ENCODE data around the gene GAB2. TPM values are rescaled to one million over a fixed set of nuclear protein-coding genes. Genes with fewer than 3 reads are reported as not detected.

Gene GAB2
- total and polyA plus RNA-seq, 10 of the 15 experiments (the other 5 are each of a cell fraction or from before 2014, with no cell fraction given), result 0.69 to 12.6 (median 3.8) TPM

DNA sequence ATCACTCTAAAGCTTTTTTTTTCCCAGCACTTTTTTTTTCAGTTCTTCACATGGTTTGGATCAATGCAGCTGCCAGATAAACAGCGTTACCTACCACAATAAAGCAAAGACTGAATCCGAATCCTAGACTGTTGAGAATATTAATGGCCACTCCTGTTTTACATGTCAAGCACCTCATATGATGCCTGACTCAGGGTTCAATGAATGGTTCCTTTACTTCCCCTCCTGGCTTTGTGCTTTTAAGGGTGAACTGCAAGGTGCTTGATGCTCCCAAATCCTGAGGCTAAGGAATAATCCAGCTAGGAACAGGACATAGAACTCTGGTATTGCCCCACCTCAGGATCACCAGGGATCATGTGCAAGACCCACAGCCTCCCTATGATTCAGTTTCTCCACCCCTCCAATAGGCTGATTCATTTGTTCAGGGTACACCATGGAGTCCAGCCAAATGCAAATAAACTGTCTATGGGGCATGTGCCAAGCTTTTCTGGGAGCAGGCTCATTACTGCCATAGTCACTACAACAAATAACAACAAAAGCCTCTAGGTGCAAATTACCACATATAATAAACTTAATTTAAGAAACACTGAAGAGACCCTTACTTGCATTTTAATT is 104.3 kb downstream of the GAB2 start:
- H3K79me2 ChIP-seq (ENCODE audit: control insufficient read depth, insufficient read depth, low read length), result no peaks in the 10 kb centered on the region
- H2AFZ ChIP-seq (ENCODE audit: control insufficient read depth, low read depth, low read length), result no peak overlapping the region
- H3K27me3 ChIP-seq (replicated peaks in 1 of 2; ENCODE audit: control insufficient read depth in 2 of 2, insufficient read depth in 2 of 2, low read length in 1 of 2), result 0 out of 4 replicates have a peak, but pooled peaks cover 0 to 1% of the 10 kb centered on the region in 2 experiments
- in situ Hi-C loops (cut with MboI) (no loop called here), intact Hi-C loops (cut with micrococcal nuclease; ENCODE audit: unreplicated experiment) (loop anchor here (5.0 kb wide), 1 partner anchor 104 kb away; the partner anchor contains the start of gene GAB2)
- POLR2A ChIA-PET, result interaction anchor here (0.5 kb wide), 1 partner anchor 324 kb away, joined by 3 read pairs; no protein-coding TSS in a partner anchor
- DNase-seq (ENCODE audit: low read depth, low spot score) (no peak), FAIRE-seq (no peak), ATAC-seq (no peak)
- H3K9ac ChIP-seq (ENCODE audit: control insufficient read depth, insufficient read depth, low read length), result no peak overlapping the region
- peak overlapping the region; percentile 54 for H3K4me2 ChIP-seq (ENCODE audit: control insufficient read depth, insufficient read depth)
- H3K36me3 ChIP-seq (ENCODE audit: control insufficient read depth in 2 of 2, insufficient read depth in 2 of 2, low read length in 1 of 2), result no peaks in the 10 kb centered on the region
- no TSS peak for BruUV-seq (replicated peaks)
- no peaks in the 10 kb centered on the region for H4K20me1 ChIP-seq (ENCODE audit: control insufficient read depth, insufficient read depth)
- H3K4me3 ChIP-seq, result no peak overlapping the region
- RAD21 ChIA-PET (ENCODE audit: unreplicated experiment), result no interaction called here
- H3K27ac ChIP-seq (ENCODE audit: control insufficient read depth, insufficient read depth), result no peak overlapping the region
- H3K9me3 ChIP-seq (replicated peaks; ENCODE audit: control insufficient read depth, insufficient read depth, low read length), result no peaks in the 10 kb centered on the region
- peaks cover 44% of the 10 kb centered on the region for H3K4me1 ChIP-seq (ENCODE audit: control insufficient read depth, insufficient read depth, low read length)
- no peak for TF ChIP-seq CBFB (IDR thresholded peaks at IDR 0.05; ENCODE audit: low read depth)
- no peak for TF ChIP-seq RELA (IDR thresholded peaks at IDR 0.05; ENCODE audit: borderline replicate concordance, partially characterized antibody)
- TF ChIP-seq, protein P1, sequence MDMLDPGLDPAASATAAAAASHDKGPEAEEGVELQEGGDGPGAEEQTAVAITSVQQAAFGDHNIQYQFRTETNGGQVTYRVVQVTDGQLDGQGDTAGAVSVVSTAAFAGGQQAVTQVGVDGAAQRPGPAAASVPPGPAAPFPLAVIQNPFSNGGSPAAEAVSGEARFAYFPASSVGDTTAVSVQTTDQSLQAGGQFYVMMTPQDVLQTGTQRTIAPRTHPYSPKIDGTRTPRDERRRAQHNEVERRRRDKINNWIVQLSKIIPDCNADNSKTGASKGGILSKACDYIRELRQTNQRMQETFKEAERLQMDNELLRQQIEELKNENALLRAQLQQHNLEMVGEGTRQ (IDR thresholded peaks at IDR 0.05; ENCODE audit: borderline replicate concordance, low read depth, low read length), result no peak
- TF ChIP-seq RAD51 (IDR thresholded peaks at IDR 0.05), result no peak
- WGBS (ENCODE audit: insufficient coverage, insufficient replicate concordance, low lambda C conversion rate, missing lambda C conversion rate), result 97% methylated on average over 2 of the region's 2 CpGs
- SMC1A ChIA-PET (ENCODE audit: uncharacterized antibody, unreplicated experiment), result interaction anchor here (0.8 kb wide), 1 partner anchor 16 kb away, joined by 3 read pairs; no protein-coding TSS in a partner anchor
- CTCF ChIA-PET, result no interaction called here

GRCh38 chr11:78312712-78313111 is 104.9 kb downstream of the GAB2 start:
- Histone ChIP-seq H3K9me3 (replicated peaks; ENCODE audit: control insufficient read depth, insufficient read depth, low read length) (no peaks in the 10 kb centered on the region), H2AFZ (ENCODE audit: control insufficient read depth, low read depth, low read length) (peak overlapping the region; percentile 16; the same call in 1 of the 2 replicates), H3K4me1 (ENCODE audit: control insufficient read depth, insufficient read depth, low read length) (peaks cover 46% of the 10 kb centered on the region), H3K9ac (ENCODE audit: control insufficient read depth, insufficient read depth, low read length) (no peak overlapping the region), H4K20me1 (ENCODE audit: control insufficient read depth, insufficient read depth) (no peaks in the 10 kb centered on the region), H3K79me2 (ENCODE audit: control insufficient read depth, insufficient read depth, low read length) (no peaks in the 10 kb centered on the region), H3K27ac (ENCODE audit: control insufficient read depth, insufficient read depth) (0 out of 2 replicates have a peak overlapping the region, but pooled peaks have one; percentile 10), H3K27me3 (replicated peaks in 1 of 2; ENCODE audit: control insufficient read depth in 2 of 2, insufficient read depth in 2 of 2, low read length in 1 of 2) (0 out of 4 replicates have a peak, but pooled peaks cover 0 to 1% of the 10 kb centered on the region in 2 experiments), H3K4me3 (no peak overlapping the region), H3K36me3 (ENCODE audit: control insufficient read depth in 2 of 2, insufficient read depth in 2 of 2, low read length in 1 of 2) (no peaks in the 10 kb centered on the region), H3K4me2 (ENCODE audit: control insufficient read depth, insufficient read depth) (peak overlapping the region; percentile 54)
- ChIA-PET RAD21 (ENCODE audit: unreplicated experiment) (no interaction called here), SMC1A (ENCODE audit: uncharacterized antibody, unreplicated experiment) (no interaction called here), CTCF (no interaction called here), POLR2A (interaction anchor here (0.6 kb wide), 1 partner anchor 89 kb away, joined by 5 read pairs; no protein-coding TSS in a partner anchor)
- in situ Hi-C loops (cut with MboI) (no loop called here), intact Hi-C loops (cut with micrococcal nuclease; ENCODE audit: unreplicated experiment) (loop anchor here (5.0 kb wide), 1 partner anchor 105 kb away; the partner anchor contains the start of gene GAB2)
- DNase-seq (ENCODE audit: low read depth, low spot score) (peak; percentile 34), FAIRE-seq (no peak), ATAC-seq (peak; percentile 68)
- BruUV-seq (replicated peaks), result no TSS peak
- WGBS (ENCODE audit: insufficient coverage, insufficient replicate concordance, low lambda C conversion rate, missing lambda C conversion rate), result 37% methylated on average over 4 of the region's 4 CpGs
- TF ChIP-seq NFXL1 (IDR thresholded peaks at IDR 0.05; ENCODE audit: borderline replicate concordance), result no peak
- TF ChIP-seq ZZZ3 (IDR thresholded peaks at IDR 0.05; ENCODE audit: control insufficient read depth, insufficient read length, low read depth), result no peak
- TF ChIP-seq SKIL (IDR thresholded peaks at IDR 0.05; ENCODE audit: low read depth, poor library complexity, severe bottlenecking), result no peak
- TF ChIP-seq HCFC1 (IDR thresholded peaks at IDR 0.05; ENCODE audit: low read length), result no peak
- 0 out of 2 replicates have a peak, but pooled peaks have one; percentile 4 for TF ChIP-seq CREM (IDR thresholded peaks at IDR 0.05; ENCODE audit: low read depth)
- no peak for TF ChIP-seq ZSCAN29 (IDR thresholded peaks at IDR 0.05)
- no peak for TF ChIP-seq MXI1 (IDR thresholded peaks at IDR 0.05; ENCODE audit: low read depth, low read length)
- TF ChIP-seq CEBPB (IDR thresholded peaks at IDR 0.05; ENCODE audit: borderline replicate concordance in 1 of 2, low read depth in 2 of 2, low read length in 2 of 2), result no peak
- no peak for TF ChIP-seq RB1 (IDR thresholded peaks at IDR 0.05; ENCODE audit: borderline replicate concordance)
- TF ChIP-seq JUNB (IDR thresholded peaks at IDR 0.05), result peak; percentile 63
- TF ChIP-seq RELA (IDR thresholded peaks at IDR 0.05; ENCODE audit: borderline replicate concordance, partially characterized antibody), result no peak
- no peak for TF ChIP-seq SMAD1 (IDR thresholded peaks at IDR 0.05; ENCODE audit: low read depth, partially characterized antibody)
